Urothelium cell line (cell line): ENCODE measurements around the gene TTC12.

Experiments used
- DNase-seq: peaks from one replicate; pipeline ENCODE4 v3.0.0; 2011; ENCODE audit warnings: low spot score, mixed read lengths
- FAIRE-seq: peaks from 2 replicates; lab custom pipeline; 2011; peaks lifted over from hg19 to GRCh38; lab: Jason Lieb, UNC

TTC12 gene

GRCh38 chr11:113398669-113399430 lies 84.5 kb downstream of the TTC12 start:
- FAIRE-seq (no peak), DNase-seq (no peak)

GRCh38 chr11:113400631-113401230 lies 86.3 kb downstream of the TTC12 start:
- DNase-seq (no peak), FAIRE-seq (no peak)

GRCh38 chr11:113401718-113402117 lies 87.3 kb downstream of the TTC12 start:
- DNase-seq (peak; percentile 61), FAIRE-seq (no peak)

GRCh38 chr11:113404859-113405430 lies 90.6 kb downstream of the TTC12 start:
- no peak for FAIRE-seq
- DNase-seq = no peak

- FAIRE-seq (no peak), DNase-seq (no peak)
Observed at GRCh38 chr11:113405724-113406478, 91.5 kb downstream of the TTC12 start.

- no peak for FAIRE-seq
- no peak for DNase-seq
Observed at GRCh38 chr11:113407163-113407562, 92.8 kb downstream of the TTC12 start.

GRCh38 chr11:113408206-113408605 lies 93.8 kb downstream of the TTC12 start:
- DNase-seq (no peak), FAIRE-seq (no peak)

- no peak for FAIRE-seq
- DNase-seq = no peak
Observed at GRCh38 chr11:113408887-113409286, 94.5 kb downstream of the TTC12 start.

GRCh38 chr11:113409526-113409925 lies 95.1 kb downstream of the TTC12 start:
- FAIRE-seq (no peak), DNase-seq (no peak)

GRCh38 chr11:113410414-113411135 lies 96.2 kb downstream of the TTC12 start:
- FAIRE-seq (peak; percentile 81), DNase-seq (no peak)

GRCh38 chr11:113411536-113411935 lies 97.2 kb downstream of the TTC12 start:
- FAIRE-seq (no peak), DNase-seq (no peak)

GRCh38 chr11:113412675-113413074 lies 98.3 kb downstream of the TTC12 start:
- DNase-seq (no peak), FAIRE-seq (no peak)

GRCh38 chr11:113415343-113415742 lies 101.0 kb downstream of the TTC12 start:
- DNase-seq (no peak), FAIRE-seq (no peak)
